Smooth muscle cell (in vitro differentiated cells): ENCODE results near the gene ACBD6. TPM values are rescaled to one million over a fixed set of nuclear protein-coding genes. Genes with fewer than 3 reads are reported as not detected.

ENCODE experiments used
- DNase-seq: peaks from one replicate; lab custom pipeline; 2025; ENCODE audit not compliant: unreplicated experiment; lab: John Stamatoyannopoulos, UW
- H2AFZ ChIP-seq: fragments of 200-600 bp; sonication (generic); 2 replicates; pipeline ENCODE4 v1.6.0; 2016; ENCODE audit warnings: antibody characterized with exemption, low read depth, mild to moderate bottlenecking
- H3F3A ChIP-seq: fragments of 200-600 bp; sonication (generic); 2 replicates; pipeline ENCODE4 v1.6.0; 2017; ENCODE audit warnings: antibody characterized with exemption, low read depth
- H3K27ac ChIP-seq: fragments of 200-600 bp; sonication (generic); 2 replicates; pipeline ENCODE4 v1.5.1; 2016; ENCODE audit warnings: low read depth, mild to moderate bottlenecking
- H3K27me3 ChIP-seq: fragments of 200-600 bp; sonication (generic); 2 replicates; pipeline ENCODE4 v1.6.1; 2016; ENCODE audit warnings: low read depth, mild to moderate bottlenecking
- H3K36me3 ChIP-seq: fragments of 200-600 bp; sonication (generic); 2 replicates; pipeline ENCODE4 v1.5.1; 2016; ENCODE audit warnings: low read depth
- H3K4me1 ChIP-seq: fragments of 200-600 bp; sonication (generic); 2 replicates; pipeline ENCODE4 v1.5.1; 2016; ENCODE audit warnings: low read depth
- H3K4me2 ChIP-seq: fragments of 200-600 bp; sonication (generic); 2 replicates; pipeline ENCODE4 v1.6.0; 2016; ENCODE audit warnings: mild to moderate bottlenecking
- H3K4me3 ChIP-seq: fragments of 200-600 bp; sonication (generic); 2 replicates; pipeline ENCODE4 v1.5.1; 2016; ENCODE audit warnings: mild to moderate bottlenecking
- H3K79me2 ChIP-seq: fragments of 200-600 bp; sonication (generic); 2 replicates; pipeline ENCODE4 v1.6.0; 2016; ENCODE audit warnings: low read depth, mild to moderate bottlenecking
- H3K9ac ChIP-seq: fragments of 200-600 bp; sonication (generic); 2 replicates; pipeline ENCODE4 v1.6.0; 2016; ENCODE audit warnings: low read depth
- H3K9me3 ChIP-seq: fragments of 200-600 bp; sonication (generic); replicated peaks from 2 replicates; pipeline ENCODE4 v1.5.1; 2016; ENCODE audit warnings: low read depth
- H4K20me1 ChIP-seq: fragments of 200-600 bp; sonication (generic); 2 replicates; pipeline ENCODE4 v1.6.0; 2016; ENCODE audit warnings: low read depth
- CTCF ChIP-seq: fragments of 200-600 bp; sonication (generic); IDR thresholded peaks from 2 replicates; pipeline ENCODE4 v1.5.1; 2017; ENCODE audit warnings: borderline replicate concordance, mild to moderate bottlenecking, antibody characterized with exemption; ENCODE audit not compliant: insufficient read depth, poor library complexity, severe bottlenecking
- WGBS: methylation state at CpG from one replicate; pipeline ENCODE4 v1.1.7; 2016; ENCODE audit warnings: low lambda C conversion rate; 5-methylcytosine and 5-hydroxymethylcytosine counted together
- polyA plus RNA-seq: library from polyadenylated mRNA; unstranded; fragments of >200 nt; fragmentation: Nextera tagmentation; extraction: Ambion mirVana; gene quantifications from 2 replicates; pipeline ENCODE4 v1.2.1, GENCODE V29; 2016
- total RNA-seq: library from RNA; depleted of rRNA; stranded (reverse); fragments of >200 nt; gene quantifications from 2 replicates; pipeline ENCODE4 v1.2.3, GENCODE V29; 2014

Gene ACBD6
- total and polyA plus RNA-seq, 2 experiments from 2014 or later, result 44.1 to 48.7 TPM

- TF ChIP-seq CTCF, result no peak
- no peaks in the 10 kb centered on the region for H3F3A ChIP-seq
- H3K9ac ChIP-seq, result no peak overlapping the region
- WGBS, result 87% methylated on average over 2 of the region's 2 CpGs
- H3K27ac ChIP-seq, result no peak overlapping the region
- DNase-seq, result no peak
- H2AFZ ChIP-seq, result no peak overlapping the region
- H3K4me2 ChIP-seq, result no peak overlapping the region
- H3K9me3 ChIP-seq, result no peaks in the 10 kb centered on the region
- no peaks in the 10 kb centered on the region for H3K27me3 ChIP-seq
- H3K4me1 ChIP-seq, result peaks cover under 1% of the 10 kb centered on the region
- H3K36me3 ChIP-seq, result no peaks in the 10 kb centered on the region
- peaks cover 54% of the 10 kb centered on the region for H4K20me1 ChIP-seq
- no peak overlapping the region for H3K4me3 ChIP-seq
- peaks cover 18% of the 10 kb centered on the region for H3K79me2 ChIP-seq
Observed at GRCh38 chr1:180366371-180367068, 135.9 kb downstream of the ACBD6 start.

GRCh38 chr1:180365039-180365438 is 137.3 kb downstream of the ACBD6 start:
- Histone ChIP-seq H3K4me3 (no peak overlapping the region), H3K36me3 (no peaks in the 10 kb centered on the region), H3K9ac (no peak overlapping the region), H3F3A (no peaks in the 10 kb centered on the region), H3K79me2 (peaks cover 17% of the 10 kb centered on the region), H3K9me3 (no peaks in the 10 kb centered on the region), H4K20me1 (peaks cover 53% of the 10 kb centered on the region), H3K27ac (no peak overlapping the region), H3K4me1 (peaks cover 4% of the 10 kb centered on the region), H3K4me2 (no peak overlapping the region), H3K27me3 (no peaks in the 10 kb centered on the region), H2AFZ (no peak overlapping the region)
- 37% methylated on average over 3 of the region's 3 CpGs for WGBS
- TF ChIP-seq CTCF, result no peak
- no peak for DNase-seq

- no peak for DNase-seq
- Histone ChIP-seq H3F3A (no peaks in the 10 kb centered on the region), H3K9ac (no peak overlapping the region), H3K4me2 (no peak overlapping the region), H3K27me3 (no peaks in the 10 kb centered on the region), H3K9me3 (no peaks in the 10 kb centered on the region), H3K4me3 (no peak overlapping the region), H4K20me1 (peaks cover 62% of the 10 kb centered on the region), H2AFZ (no peak overlapping the region), H3K27ac (no peak overlapping the region), H3K79me2 (peaks cover 8% of the 10 kb centered on the region), H3K36me3 (no peaks in the 10 kb centered on the region), H3K4me1 (peaks cover 10% of the 10 kb centered on the region)
- WGBS, result 88% methylated on average over 5 of the region's 5 CpGs
- no peak for TF ChIP-seq CTCF
Observed at GRCh38 chr1:180363246-180363995, 139.0 kb downstream of the ACBD6 start.
